Nucleus accumbens (tissue), 56 donors: ENCODE results near the gene DNASE2.

Experiments used
- DNase-seq, 56 donors: peaks; one replicate each; lab custom pipeline; 2025; lab: John Stamatoyannopoulos, UW

The DNASE2 gene

DNA sequence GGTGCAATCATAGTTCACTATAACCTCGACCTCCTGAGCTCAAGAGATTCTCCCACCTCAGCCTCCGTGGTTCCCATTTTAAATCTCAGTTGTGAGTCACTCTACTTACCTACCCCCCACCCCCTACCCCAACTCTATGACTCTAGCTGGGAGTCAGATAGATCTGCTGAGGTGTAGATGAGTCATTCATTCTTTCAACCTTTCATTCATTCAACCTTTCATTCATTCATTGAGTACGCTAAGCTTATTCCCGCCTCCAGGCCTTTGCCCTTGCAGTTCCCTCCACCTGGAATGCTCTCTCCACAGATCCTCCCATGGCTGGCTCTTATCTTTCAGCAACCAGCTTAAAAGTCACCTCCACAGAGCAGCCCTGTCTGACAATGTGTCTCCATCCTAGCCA lies 44.0 kb downstream of the DNASE2 start:
- DNase-seq = peak in 4 of 56 donors; percentile 11 to 15 (median 14)

DNA sequence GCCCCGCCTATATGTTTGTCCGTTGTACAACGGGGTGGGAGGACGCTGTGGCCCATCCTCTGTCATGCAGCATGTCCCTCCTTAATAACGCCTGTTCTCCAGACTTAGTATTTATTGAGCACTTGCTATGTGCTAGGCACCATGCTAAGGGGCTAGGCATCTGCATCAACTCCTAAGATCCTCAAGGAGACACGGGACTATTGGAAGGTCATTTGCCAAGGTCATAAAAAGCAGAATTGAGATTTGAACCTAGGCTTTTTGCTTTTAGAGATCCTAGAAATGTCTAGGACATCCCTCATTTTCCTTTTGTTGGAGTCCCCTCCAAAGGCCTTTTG lies 44.8 kb downstream of the DNASE2 start:
- no peak for DNase-seq

DNA sequence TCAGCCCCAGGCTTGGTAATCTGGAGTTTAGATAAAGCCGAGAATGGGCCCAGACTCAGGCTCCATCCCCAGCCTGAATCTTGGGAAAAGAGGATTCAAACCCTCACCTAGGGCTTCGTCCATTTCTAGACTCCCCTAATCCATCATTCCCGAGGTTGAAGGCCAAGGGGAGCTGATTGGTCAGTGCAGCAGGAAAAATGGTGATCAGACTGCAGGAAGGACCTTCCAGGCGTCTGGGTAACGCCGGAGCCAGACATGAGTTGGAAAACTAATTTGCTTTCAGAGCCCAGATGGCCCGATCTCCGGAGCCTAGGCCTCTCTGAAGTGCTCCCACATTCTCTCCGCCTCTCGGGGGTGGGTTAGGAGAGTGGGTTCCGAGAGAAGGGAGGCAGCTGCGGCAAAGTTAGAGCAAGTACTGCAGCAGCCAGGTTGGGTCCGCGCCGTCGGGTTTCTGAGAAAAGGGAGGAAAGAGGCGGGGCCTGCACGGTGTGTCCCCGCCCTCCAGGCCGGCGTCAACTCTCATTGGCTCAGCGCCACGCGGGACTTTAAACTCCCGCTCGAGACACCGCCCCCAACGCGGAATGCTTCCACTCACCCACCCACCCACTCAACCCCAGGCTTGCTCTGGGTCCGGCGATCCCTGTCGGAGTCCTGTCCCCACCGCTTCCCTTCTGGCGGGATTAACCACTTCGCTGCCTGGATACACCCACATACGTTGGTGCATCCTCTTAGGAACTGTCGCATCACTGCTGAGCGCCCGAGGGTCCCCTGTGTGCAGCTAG lies 46.1 kb downstream of the DNASE2 start:
- DNase-seq = peak in 4 of 56 donors; percentile 6 to 39 (median 16)

DNA sequence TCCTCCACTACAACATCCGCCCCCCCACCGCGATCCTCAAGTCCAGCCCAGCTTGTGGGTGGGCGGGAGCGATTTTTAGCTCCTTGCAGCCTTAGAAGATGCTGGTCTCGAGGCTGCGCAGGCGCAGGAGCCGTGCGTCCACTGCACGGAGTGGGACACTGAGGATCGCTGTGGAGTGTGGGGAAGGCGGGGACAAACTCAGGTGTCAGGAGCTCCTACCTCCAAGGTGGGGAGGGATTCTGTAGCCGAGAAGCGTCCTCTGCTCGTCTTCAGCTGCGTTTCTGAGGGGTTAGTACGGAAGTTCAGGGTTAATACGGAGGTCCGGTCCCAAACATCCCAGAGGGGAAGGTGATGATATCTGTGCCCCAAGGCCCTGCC lies 46.7 kb downstream of the DNASE2 start, which contains the start of gene RTBDN:
RTBDN (minus strand) TSS at position 14 of the 378 bp plus-strand sequence. CDS start 4,600 bp downstream, outside the sequence.
- no peak for DNase-seq

DNA sequence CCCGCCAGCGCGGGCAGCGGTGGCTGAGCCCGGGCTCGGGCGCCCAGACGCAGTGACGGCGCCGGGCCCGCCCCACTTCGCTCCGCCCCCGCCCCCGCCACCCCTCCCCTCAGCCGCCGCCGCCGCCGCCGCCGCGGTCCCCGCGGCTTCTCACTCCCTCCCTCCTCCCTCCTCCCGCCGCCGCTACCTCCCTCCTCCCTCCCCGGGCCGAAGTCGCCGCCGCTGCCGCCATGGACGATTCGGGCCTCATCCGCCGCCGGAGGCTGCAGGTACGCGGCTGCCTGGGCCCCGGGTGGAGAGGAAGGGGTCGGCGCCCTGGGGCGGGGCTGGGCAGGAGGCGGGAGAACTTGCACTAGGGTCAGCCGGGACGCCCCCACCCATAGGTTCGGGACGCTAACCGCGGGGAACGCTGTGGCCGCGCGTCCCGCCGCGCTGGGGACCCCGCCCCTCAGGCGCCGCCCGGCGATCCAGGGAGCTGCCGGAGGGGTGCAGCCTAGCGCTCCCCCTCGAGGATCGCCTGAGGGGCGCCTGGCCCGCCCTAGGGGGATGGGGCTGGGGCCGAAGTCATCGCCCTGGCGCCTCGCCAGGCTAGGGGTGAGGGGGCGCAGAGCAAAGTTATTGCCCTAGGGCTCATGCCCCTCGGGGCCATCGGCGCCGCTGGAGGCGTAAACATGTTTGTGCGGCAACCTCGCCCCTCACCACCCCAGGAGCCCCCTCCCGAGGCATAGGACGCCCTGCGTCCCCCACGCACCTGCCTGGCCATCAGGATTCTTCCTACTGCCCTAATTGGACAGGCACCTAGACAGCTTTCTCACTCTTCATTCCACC lies 47.3 kb downstream of the DNASE2 start:
- peak in 6 of 56 donors; percentile 6 to 44 (median 12) for DNase-seq

DNA sequence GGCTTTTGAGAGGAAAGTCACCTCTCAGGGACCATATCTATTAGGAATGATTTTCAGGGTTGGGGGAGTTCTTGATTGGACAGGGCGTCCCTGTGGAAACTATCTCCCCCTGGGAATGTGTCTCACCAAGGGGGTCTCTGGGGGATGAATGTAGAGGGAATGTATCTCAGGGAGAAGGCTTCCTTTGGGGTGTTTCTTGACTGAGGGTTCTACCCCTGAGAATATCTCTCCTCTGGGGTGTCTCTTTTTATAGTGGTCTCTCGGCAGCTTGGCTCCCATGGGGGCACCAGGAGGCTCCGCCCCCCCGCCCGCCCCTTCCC lies 47.9 kb downstream of the DNASE2 start:
- no peak for DNase-seq

DNA sequence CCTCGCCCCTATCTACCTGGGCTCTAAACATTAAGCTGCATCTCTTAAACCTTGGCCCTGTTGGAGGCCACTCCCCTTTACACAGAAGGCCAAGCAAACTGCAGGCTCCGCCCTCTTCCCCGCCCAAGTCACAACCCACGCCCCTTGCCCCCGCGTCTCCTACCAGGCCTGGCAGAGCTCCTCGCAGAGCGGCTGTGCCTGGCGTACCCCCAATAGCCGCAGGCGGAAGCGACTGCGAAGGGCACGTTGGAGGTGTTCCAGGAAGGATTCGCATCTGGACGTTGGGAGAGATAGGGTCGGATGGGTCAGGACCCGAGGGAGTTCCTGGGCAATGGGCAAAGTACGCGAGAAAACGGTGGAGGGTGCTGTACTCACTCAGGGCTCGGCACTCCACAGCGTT lies 52.8 kb downstream of the DNASE2 start:
- peak in 2 of 56 donors; percentile 3 to 20 for DNase-seq

DNA sequence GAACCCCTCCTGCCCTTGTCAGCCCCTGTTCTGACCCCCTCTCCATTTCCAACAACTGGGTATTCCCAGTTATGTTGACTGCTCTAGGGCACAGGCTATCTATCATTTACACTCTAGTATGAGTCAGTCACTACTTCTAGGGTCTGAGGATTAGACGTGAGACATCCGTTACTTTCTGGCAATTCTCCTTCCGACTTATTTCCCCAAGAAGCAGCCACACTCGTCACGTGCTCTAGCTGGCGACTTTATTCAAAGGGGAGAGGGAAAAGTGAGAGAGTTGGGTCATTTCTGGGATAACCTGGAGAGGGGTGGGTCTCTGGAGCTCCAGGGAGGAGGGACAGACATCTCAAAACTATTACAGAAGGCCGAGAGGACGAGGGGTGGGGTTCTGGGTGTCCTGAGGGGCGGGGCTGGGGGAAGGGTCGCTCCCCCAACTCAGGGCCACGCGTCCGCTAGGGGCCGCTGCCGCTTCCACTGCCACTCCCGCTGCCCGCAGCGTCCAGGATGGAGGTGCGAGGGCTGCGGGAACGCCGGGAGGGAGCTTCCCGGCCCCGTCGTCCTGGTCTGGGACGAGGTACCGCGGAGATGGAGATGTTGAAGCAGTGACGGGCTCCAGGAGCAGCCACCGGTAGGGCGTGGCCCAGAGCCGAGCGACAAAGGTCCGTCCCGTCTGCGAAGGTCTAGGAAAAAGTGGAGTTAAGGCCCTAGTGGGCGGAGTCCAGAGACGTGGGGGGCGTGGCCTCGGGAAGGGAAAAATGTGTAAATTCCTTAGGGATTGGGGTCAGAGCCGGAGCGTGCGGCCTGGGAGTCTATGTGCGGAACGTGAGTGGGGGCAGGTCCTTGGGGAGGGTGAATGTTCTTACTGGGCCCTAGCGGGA lies 55.8 kb downstream of the DNASE2 start:
- DNase-seq = no peak
